EL (cell line): ENCODE results near the gene ADGRG1.
"Not testable (repeated sequence)": the region's sequence is repeated elsewhere in the genome, so short reads cannot be mapped to it uniquely, and the experiment has no call there.

Experiments
- DNase-seq: peaks from one replicate; pipeline ENCODE4 v3.0.0-alpha.2; 2016

Gene ADGRG1

GRCh38 chr16:57704905-57705852 lies 76.7 kb downstream of the ADGRG1 start:
- DNase-seq: no peak

GRCh38 chr16:57706717-57707116 lies 78.3 kb downstream of the ADGRG1 start:
- DNase-seq: no peak

GRCh38 chr16:57707331-57707730 lies 78.9 kb downstream of the ADGRG1 start:
- no peak for DNase-seq

- no peak for DNase-seq
Measured at GRCh38 chr16:57708168-57708567, 79.7 kb downstream of the ADGRG1 start.

GRCh38 chr16:57709663-57710062 lies 81.2 kb downstream of the ADGRG1 start:
- no peak for DNase-seq

GRCh38 chr16:57711346-57711745 lies 82.9 kb downstream of the ADGRG1 start:
- DNase-seq: no peak

- DNase-seq: no peak
Measured at GRCh38 chr16:57711993-57712392, 83.6 kb downstream of the ADGRG1 start.

- DNase-seq: not testable (repeated sequence)
Measured at GRCh38 chr16:57712569-57712968, 84.1 kb downstream of the ADGRG1 start.

GRCh38 chr16:57713596-57713995 lies 85.2 kb downstream of the ADGRG1 start:
- no peak for DNase-seq

GRCh38 chr16:57714047-57714446 lies 85.6 kb downstream of the ADGRG1 start:
- no peak for DNase-seq
